Fibroblast of lung (primary cell): ENCODE measurements around the gene PCSK7. TPM values are rescaled to one million over a fixed set of nuclear protein-coding genes. Genes with fewer than 3 reads are reported as not detected.

ENCODE experiments used
- DNase-seq, 2 donors: peaks; one replicate each; pipeline versions ENCODE4 v3.0.0 to v3.0.0-alpha.2; 2010; ENCODE audit warnings: low read depth in 2 of 2
- H2AFZ ChIP-seq: 2 replicates; pipeline ENCODE4 v1.5.1; 2012; ENCODE audit warnings: low read length, control low read depth, inconsistent platforms
- H3K27ac ChIP-seq: 2 replicates; pipeline ENCODE4 v1.5.1; 2011; ENCODE audit warnings: low read length, control low read depth; ENCODE audit not compliant: insufficient read depth
- H3K27me3 ChIP-seq: 2 replicates; pipeline ENCODE4 v1.5.1; 2011; ENCODE audit warnings: mild to moderate bottlenecking, low read length; ENCODE audit not compliant: control insufficient read depth, insufficient read depth
- H3K36me3 ChIP-seq: 2 replicates; pipeline ENCODE4 v1.5.1; 2011; ENCODE audit warnings: low read length; ENCODE audit not compliant: control insufficient read depth, insufficient read depth
- H3K4me1 ChIP-seq: 2 replicates; pipeline ENCODE4 v1.5.1; 2011; ENCODE audit warnings: low read length; ENCODE audit not compliant: control insufficient read depth, insufficient read depth; ENCODE audit errors: extremely low read depth
- H3K4me2 ChIP-seq: 2 replicates; pipeline ENCODE4 v1.5.1; 2011; ENCODE audit warnings: low read length, control low read depth; ENCODE audit not compliant: insufficient read depth; ENCODE audit errors: extremely low read depth
- H3K4me3 ChIP-seq, 4 experiments: fragments of 200-600 bp in 1 of 4; sonication (generic) in 1 of 4; replicated peaks in 1 of 4; 2 replicates each; pipeline ENCODE4 v1.5.1; 2011 to 2016; ENCODE audit warnings: low read length in 4 of 4, low read depth in 3 of 4, mild to moderate bottlenecking in 3 of 4, control low read depth in 2 of 4, inconsistent platforms in 1 of 4, mixed read lengths in 1 of 4; ENCODE audit not compliant: insufficient read depth in 1 of 4; ENCODE audit errors: control extremely low read depth in 1 of 4
- H3K79me2 ChIP-seq: 2 replicates; pipeline ENCODE4 v1.5.1; 2012; ENCODE audit warnings: mild to moderate bottlenecking, low read length, inconsistent platforms; ENCODE audit not compliant: control insufficient read depth, insufficient read depth
- H3K9ac ChIP-seq: 2 replicates; pipeline ENCODE4 v1.5.1; 2011; ENCODE audit warnings: mild to moderate bottlenecking, low read length, control low read depth; ENCODE audit not compliant: insufficient read depth
- H3K9me3 ChIP-seq: 2 replicates; pipeline ENCODE4 v1.5.1; 2012; ENCODE audit warnings: low read depth, low read length; ENCODE audit not compliant: control insufficient read depth, insufficient read depth
- H4K20me1 ChIP-seq: 2 replicates; pipeline ENCODE4 v1.5.1; 2011; ENCODE audit warnings: low read length; ENCODE audit not compliant: control insufficient read depth, insufficient read depth; ENCODE audit errors: extremely low read depth
- EZH2 ChIP-seq: IDR thresholded peaks from 2 replicates; pipeline ENCODE4 v1.5.1; 2012; ENCODE audit warnings: low read length, control low read depth, mild to moderate bottlenecking; ENCODE audit errors: missing control alignments
- polyA plus RNA-seq, 2 donors: library from polyadenylated mRNA; depleted of rRNA in 1 of 2; stranded (reverse) in 1 of 2; unstranded in 1 of 2; fragments of >200 nt; gene quantifications; 2 replicates each; pipeline ENCODE4 v1.2.1, GENCODE V29; 2011 to 2012; ENCODE audit warnings: missing spikeins in 1 of 2
- total RNA-seq: library from RNA; depleted of rRNA; stranded (reverse); fragments of >200 nt; gene quantifications from 2 replicates; pipeline ENCODE4 v1.2.1, GENCODE V29; 2014
- TF ChIP-seq, protein P1 (sequence below), 2 donors: IDR thresholded peaks in 1 of 2; conservative IDR thresholded peaks in 1 of 2; 1 replicate in 1 of 2; 2 replicates in 1 of 2; pipeline ENCODE4 v1.5.1; 2011 to 2012; ENCODE audit warnings: low read length in 2 of 2, control low read depth in 1 of 2, inconsistent platforms in 1 of 2, low read depth in 1 of 2, mild to moderate bottlenecking in 1 of 2

Gene PCSK7
- total and polyA plus RNA-seq, 2 donors (not counting 1 experiment from before 2014, with no cell fraction given), result 26.8 to 38.3 TPM

- Histone ChIP-seq H3K4me1 (peaks cover 37% of the 10 kb centered on the region), H4K20me1 (no peaks in the 10 kb centered on the region), H3K79me2 (peaks cover 48% of the 10 kb centered on the region), H2AFZ (no peak overlapping the region), H3K4me3 (peak overlapping the region; percentile 47 to 76 (median 58)), H3K27ac (peak overlapping the region; percentile 85), H3K9me3 (no peaks in the 10 kb centered on the region), H3K27me3 (no peaks in the 10 kb centered on the region), H3K36me3 (peaks cover 16% of the 10 kb centered on the region), H3K9ac (peak overlapping the region; percentile 79), H3K4me2 (peak overlapping the region; percentile 86)
- TF ChIP-seq, protein P1, sequence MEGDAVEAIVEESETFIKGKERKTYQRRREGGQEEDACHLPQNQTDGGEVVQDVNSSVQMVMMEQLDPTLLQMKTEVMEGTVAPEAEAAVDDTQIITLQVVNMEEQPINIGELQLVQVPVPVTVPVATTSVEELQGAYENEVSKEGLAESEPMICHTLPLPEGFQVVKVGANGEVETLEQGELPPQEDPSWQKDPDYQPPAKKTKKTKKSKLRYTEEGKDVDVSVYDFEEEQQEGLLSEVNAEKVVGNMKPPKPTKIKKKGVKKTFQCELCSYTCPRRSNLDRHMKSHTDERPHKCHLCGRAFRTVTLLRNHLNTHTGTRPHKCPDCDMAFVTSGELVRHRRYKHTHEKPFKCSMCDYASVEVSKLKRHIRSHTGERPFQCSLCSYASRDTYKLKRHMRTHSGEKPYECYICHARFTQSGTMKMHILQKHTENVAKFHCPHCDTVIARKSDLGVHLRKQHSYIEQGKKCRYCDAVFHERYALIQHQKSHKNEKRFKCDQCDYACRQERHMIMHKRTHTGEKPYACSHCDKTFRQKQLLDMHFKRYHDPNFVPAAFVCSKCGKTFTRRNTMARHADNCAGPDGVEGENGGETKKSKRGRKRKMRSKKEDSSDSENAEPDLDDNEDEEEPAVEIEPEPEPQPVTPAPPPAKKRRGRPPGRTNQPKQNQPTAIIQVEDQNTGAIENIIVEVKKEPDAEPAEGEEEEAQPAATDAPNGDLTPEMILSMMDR (conservative IDR thresholded peaks at IDR 0.05 in 1 of 2, IDR thresholded peaks at IDR 0.05 in 1 of 2; ENCODE audit: low read depth in 1 of 2, low read length in 2 of 2), result no peak
- no peak for TF ChIP-seq EZH2
- DNase-seq, result no peak
Observed at GRCh38 chr11:117199916-117200812, 31.7 kb downstream of the PCSK7 start.

DNA sequence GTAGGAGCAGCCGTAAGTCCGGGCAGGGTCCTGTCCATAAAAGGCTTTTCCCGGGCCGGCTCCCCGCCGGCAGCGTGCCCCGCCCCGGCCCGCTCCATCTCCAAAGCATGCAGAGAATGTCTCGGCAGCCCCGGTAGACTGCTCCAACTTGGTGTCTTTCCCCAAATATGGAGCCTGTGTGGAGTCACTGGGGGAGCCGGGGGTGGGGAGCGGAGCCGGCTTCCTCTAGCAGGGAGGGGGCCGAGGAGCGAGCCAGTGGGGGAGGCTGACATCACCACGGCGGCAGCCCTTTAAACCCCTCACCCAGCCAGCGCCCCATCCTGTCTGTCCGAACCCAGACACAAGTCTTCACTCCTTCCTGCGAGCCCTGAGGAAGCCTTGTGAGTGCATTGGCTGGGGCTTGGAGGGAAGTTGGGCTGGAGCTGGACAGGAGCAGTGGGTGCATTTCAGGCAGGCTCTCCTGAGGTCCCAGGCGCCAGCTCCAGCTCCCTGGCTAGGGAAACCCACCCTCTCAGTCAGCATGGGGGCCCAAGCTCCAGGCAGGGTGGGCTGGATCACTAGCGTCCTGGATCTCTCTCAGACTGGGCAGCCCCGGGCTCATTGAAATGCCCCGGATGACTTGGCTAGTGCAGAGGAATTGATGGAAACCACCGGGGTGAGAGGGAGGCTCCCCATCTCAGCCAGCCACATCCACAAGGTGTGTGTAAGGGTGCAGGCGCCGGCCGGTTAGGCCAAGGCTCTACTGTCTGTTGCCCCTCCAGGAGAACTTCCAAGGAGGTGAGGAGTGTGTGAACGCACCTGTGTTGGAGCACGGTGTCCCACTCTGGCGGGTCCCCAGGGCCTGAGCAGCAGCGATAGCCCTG is 32.6 kb downstream of the PCSK7 start, which contains the start of gene TAGLN:
Gene TAGLN (plus strand): TSS at position 318 of the 863 bp plus-strand sequence. CDS start 3,644 bp downstream, outside the sequence.
- H3K4me3 ChIP-seq, result peak within 1 kb of the TSS; percentile 47 to 76 (median 58)
- H3K79me2 ChIP-seq, result peaks cover 48% of the 10 kb centered on the region
- H3K36me3 ChIP-seq, result peaks cover 15% of the 10 kb centered on the region
- no peaks in the 10 kb centered on the region for H3K27me3 ChIP-seq
- H3K9me3 ChIP-seq, result no peaks in the 10 kb centered on the region
- peak; percentile 90 to 97 for DNase-seq
- H3K9ac ChIP-seq, result peak within 1 kb of the TSS; percentile 79
- peaks cover 32% of the 10 kb centered on the region for H3K4me1 ChIP-seq
- TF ChIP-seq, protein P1 (conservative IDR thresholded peaks at IDR 0.05 in 1 of 2, IDR thresholded peaks at IDR 0.05 in 1 of 2; ENCODE audit: low read depth in 1 of 2, low read length in 2 of 2), result no peak
- TF ChIP-seq EZH2, result no peak
- H3K27ac ChIP-seq, result peak within 1 kb of the TSS; percentile 85
- no peaks in the 10 kb centered on the region for H4K20me1 ChIP-seq
- H2AFZ ChIP-seq, result no peak within 1 kb of the TSS
- peak within 1 kb of the TSS; percentile 86 for H3K4me2 ChIP-seq

- DNase-seq, result no peak
- Histone ChIP-seq H3K4me2 (peak overlapping the region; percentile 1), H3K36me3 (peaks cover 11% of the 10 kb centered on the region), H3K4me1 (peaks cover 26% of the 10 kb centered on the region), H3K79me2 (peaks cover 44% of the 10 kb centered on the region), H3K9me3 (no peaks in the 10 kb centered on the region), H3K4me3 (peak overlapping the region in 2 of 4 experiments; percentile 28 to 76), H4K20me1 (no peaks in the 10 kb centered on the region), H2AFZ (no peak overlapping the region), H3K9ac (peak overlapping the region; percentile 9), H3K27me3 (no peaks in the 10 kb centered on the region), H3K27ac (peak overlapping the region; percentile 85)
- no peak for TF ChIP-seq EZH2
- TF ChIP-seq, protein P1 (conservative IDR thresholded peaks at IDR 0.05 in 1 of 2, IDR thresholded peaks at IDR 0.05 in 1 of 2; ENCODE audit: low read depth in 1 of 2, low read length in 2 of 2), result no peak
Observed at GRCh38 chr11:117198613-117199012, 33.3 kb downstream of the PCSK7 start.
